ENCODE data around the gene GCN1.
A peak's percentile ranks its signal among the peaks of the same experiment; 100 is the strongest.

GCN1 gene

DNA sequence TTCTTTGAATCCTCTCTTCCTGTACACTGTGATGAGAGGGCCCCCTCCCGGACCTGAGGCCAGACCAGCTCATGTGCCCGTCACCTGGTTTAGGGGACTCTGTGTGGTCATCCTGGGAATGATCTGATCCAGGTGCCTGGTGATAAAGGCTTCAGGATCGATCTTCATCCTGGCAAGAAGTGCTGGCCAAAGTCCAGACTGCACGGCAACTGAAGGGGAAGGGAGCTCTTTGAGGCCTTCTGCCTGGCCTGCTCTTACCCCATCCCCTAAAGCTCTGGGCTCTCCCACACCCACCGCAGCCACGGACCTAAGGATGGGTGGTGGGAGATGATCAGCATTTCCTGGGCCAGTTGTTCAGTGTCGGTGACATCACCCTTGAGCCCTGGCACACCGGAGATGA, 31.8 kb downstream of the GCN1 start:
- no peak for FAIRE-seq
- no peak for DNase-seq (ENCODE audit: insufficient read length)
- no peak; the same call in 1 of the 2 replicates for TF ChIP-seq POLR2AphosphoS5 (IDR thresholded peaks at IDR 0.05; ENCODE audit: low read depth, low read length)
- TF ChIP-seq TAF1 (IDR thresholded peaks at IDR 0.05; ENCODE audit: borderline replicate concordance, low read depth, low read length) = no peak
- no peak for TF ChIP-seq POLR2A (IDR thresholded peaks at IDR 0.05; ENCODE audit: low read depth, low read length)

DNA sequence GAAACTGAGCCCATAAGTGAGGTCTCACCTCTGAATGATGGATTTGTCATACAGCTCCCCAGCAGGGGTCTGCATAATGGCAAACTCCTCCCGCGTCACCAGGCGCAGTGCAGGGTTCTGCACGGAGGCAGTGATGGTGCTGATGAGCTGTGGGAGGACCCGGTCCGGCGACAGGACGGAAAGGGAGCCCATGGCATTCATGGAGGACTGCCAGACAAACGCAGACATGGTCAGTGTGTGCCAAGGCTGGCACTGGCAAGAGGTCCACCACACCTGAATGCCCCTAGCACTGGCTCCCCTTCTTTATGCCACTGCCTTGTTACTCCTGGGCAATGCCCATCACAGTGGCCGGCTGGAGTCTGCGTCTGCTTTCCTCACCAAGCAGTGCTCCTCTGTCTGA, 32.7 kb downstream of the GCN1 start:
- FAIRE-seq (no peak), DNase-seq (ENCODE audit: insufficient read length) (no peak)
- TF ChIP-seq POLR2AphosphoS5 (IDR thresholded peaks at IDR 0.05; ENCODE audit: low read depth, low read length) (no peak), TAF1 (IDR thresholded peaks at IDR 0.05; ENCODE audit: borderline replicate concordance, low read depth, low read length) (no peak), POLR2A (IDR thresholded peaks at IDR 0.05; ENCODE audit: low read depth, low read length) (no peak)

DNA sequence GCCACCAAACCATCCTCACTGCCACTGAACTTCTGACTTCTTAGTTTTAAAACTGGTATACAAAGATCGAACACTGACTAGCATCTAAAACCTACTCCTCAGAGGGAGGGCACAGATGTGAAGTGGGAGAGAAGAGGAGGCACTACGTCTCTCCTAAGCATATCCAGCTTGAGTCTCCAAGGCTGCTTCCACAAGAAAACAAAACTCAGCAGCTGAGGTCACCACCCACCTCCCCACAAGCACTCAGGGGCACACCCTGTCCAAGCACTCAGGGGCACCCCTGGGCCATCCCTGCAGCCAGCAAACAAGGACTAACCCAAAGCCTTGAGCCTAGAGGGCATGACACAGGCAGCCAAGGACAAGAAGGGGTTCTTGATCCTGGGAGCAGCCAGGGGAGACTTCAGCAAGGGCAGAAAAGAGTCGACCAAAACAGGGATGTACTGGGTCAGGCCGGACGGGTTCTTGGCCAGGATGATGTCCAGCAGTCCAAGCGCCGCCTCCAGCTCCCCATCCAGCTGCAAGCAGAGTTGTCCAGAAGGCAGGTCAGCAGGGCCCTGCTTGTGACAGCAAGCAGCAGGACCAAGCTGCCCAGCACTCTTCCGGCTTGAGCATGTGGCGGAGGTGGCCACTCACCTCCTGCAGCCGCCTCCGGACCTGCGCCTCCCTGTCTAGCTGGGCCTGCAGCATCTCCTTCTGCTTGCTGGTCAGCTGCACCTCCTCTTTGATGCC, 34.8 kb downstream of the GCN1 start:
- no peak for FAIRE-seq
- TF ChIP-seq POLR2AphosphoS5 (IDR thresholded peaks at IDR 0.05; ENCODE audit: low read depth, low read length) = no peak
- no peak for TF ChIP-seq TAF1 (IDR thresholded peaks at IDR 0.05; ENCODE audit: borderline replicate concordance, low read depth, low read length)
- no peak for TF ChIP-seq POLR2A (IDR thresholded peaks at IDR 0.05; ENCODE audit: low read depth, low read length)

DNA sequence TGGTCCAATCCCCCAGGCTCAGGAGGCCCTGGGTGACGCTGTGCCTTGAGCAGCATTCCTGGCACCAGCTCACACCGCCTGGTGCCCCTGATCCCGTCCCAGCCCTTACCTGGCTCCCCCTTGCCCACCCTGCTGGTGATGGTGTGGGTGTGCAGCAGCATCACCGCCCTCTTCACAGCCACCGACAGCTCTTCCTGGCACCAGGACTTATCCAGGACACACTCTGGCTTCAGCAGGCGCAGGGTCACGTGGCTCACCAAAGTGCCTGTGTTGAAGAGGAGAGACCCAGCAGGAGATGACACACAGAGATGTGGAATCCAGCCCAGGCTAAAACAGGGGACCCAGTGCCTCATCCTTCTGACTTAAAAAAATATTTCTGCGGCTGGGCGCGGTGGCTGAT, 36.2 kb downstream of the GCN1 start:
- DNase-seq (ENCODE audit: insufficient read length) (no peak), FAIRE-seq (no peak)
- no peak for TF ChIP-seq POLR2A (IDR thresholded peaks at IDR 0.05; ENCODE audit: low read depth, low read length)
- TF ChIP-seq TAF1 (IDR thresholded peaks at IDR 0.05; ENCODE audit: borderline replicate concordance, low read depth, low read length) = no peak
- TF ChIP-seq POLR2AphosphoS5 (IDR thresholded peaks at IDR 0.05; ENCODE audit: low read depth, low read length) = no peak

More for the DNA sequence above, 34.8 kb downstream of the GCN1 start:
- no peak for DNase-seq (ENCODE audit: insufficient read length)

DNA sequence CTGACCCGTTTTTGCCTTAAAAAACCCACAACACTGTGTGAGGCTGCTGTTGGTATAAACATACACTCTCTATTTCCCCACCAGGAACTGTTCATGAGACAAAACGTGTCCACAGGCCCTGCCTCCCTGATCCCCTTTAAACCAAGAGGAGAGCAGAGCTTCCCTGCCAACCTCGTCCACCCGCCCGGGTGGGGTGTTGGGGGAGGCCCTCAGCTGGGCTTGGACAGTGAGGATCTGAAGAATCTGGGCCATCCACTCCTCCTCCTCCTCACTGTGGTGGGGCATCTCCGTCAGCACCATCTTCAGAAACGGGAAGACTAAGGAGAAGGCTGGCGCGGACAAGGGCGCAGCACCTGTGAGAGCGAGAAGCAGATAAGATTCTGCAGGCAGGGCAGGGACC, 36.8 kb downstream of the GCN1 start:
- no peak for DNase-seq (ENCODE audit: insufficient read length)
- FAIRE-seq = no peak
- TF ChIP-seq POLR2A (IDR thresholded peaks at IDR 0.05; ENCODE audit: low read depth, low read length) = no peak
- TF ChIP-seq TAF1 (IDR thresholded peaks at IDR 0.05; ENCODE audit: borderline replicate concordance, low read depth, low read length) = no peak
- no peak for TF ChIP-seq POLR2AphosphoS5 (IDR thresholded peaks at IDR 0.05; ENCODE audit: low read depth, low read length)

DNA sequence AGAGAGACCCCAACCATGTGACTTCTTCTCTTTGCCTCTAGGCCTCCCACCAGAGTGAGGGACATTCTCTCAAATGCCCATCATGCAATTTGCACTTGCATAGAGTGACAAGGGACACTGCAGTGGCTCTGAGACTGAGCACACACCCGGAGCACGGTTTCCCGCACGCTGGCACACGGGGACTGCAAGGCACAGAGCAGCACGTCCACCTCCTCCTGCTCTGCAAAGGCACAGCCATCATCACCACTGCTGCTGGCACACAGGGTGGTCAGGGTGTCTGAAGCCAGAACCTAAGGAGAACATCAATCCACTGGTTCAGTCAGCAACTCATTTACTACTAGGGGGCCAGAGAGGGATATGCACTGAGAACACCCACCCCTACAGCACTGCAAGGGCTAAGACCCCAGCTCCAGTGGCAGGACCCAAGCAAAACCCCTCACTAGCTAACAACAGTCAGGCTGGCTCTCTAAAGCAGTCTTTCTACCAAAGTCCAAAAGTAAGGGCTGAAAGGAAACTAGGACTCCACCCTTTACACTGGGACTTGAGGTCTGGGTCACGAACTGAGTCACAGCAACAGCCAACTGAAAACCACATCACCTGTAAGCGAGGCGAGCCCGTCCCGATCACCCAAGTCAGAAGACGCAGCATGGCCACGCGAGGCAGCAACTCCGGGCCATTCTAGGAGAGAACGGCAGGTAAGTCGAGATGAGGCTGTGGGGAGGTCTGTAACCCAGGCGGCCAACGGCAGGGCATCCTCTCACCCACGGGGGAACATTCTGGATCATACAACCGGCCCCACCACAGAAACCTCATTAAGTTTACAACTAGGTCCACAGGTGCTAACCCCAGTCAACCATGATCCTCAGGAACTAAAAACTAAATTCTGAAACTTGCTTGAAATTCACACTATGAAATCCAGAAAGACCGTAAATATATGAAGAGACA, 37.9 kb downstream of the GCN1 start:
- DNase-seq (ENCODE audit: insufficient read length) (no peak), FAIRE-seq (no peak)
- TF ChIP-seq POLR2A (IDR thresholded peaks at IDR 0.05; ENCODE audit: low read depth, low read length) (no peak), POLR2AphosphoS5 (IDR thresholded peaks at IDR 0.05; ENCODE audit: low read depth, low read length) (0 out of 2 replicates have a peak, but pooled peaks have one; percentile 32)

DNA sequence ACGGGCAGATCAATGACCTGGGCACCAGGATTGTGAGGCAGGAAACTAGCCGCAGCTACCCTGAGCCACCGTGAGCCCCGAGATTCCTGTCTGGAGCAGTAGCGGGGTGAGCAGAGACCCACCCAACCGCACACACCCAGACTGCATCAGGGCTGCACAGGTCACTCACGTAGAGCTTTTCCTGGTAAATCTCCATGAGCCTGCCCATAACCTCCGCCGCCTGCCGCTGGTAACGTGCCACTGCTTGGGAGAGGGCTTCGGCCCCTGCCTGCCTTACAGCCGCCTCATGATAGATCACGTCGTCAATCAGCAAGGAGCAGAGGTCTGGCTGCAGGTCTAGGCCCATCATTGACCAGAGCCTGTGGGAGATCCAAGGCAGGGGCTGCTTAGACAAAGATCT, 39.4 kb downstream of the GCN1 start:
- TF ChIP-seq TAF1 (IDR thresholded peaks at IDR 0.05; ENCODE audit: borderline replicate concordance, low read depth, low read length) (no peak), POLR2AphosphoS5 (IDR thresholded peaks at IDR 0.05; ENCODE audit: low read depth, low read length) (0 out of 2 replicates have a peak, but pooled peaks have one; percentile 12)
- DNase-seq (ENCODE audit: insufficient read length) = no peak
- no peak for FAIRE-seq

DNA sequence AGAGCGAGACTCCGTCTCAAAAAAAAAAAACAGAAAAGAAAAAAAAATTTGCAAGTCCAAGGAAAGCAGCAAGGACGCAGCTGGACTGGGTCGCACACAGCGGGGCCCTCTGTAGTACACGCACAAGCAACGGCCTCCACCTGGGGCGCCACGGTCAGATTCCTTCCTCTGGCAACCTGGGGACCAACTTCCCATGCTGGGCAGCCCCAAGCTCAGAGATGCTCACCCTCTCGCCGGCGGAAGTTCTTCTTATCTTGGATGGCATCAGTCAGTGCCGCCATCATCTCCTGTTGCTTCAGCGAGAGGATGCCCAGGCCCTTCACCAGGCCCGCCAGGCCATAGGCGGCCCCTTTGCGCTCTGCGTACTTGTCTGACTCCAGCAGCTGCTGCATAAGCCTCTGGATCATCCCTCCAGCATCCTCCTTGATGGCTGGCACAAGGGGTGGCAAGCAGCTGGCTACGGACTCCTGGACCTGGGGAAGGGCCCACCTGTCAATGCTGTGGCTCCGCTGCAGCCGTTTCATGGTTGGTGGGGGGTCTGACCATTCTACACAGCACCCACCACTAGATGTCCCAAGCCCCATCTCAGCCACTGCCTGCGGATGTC, 43.5 kb downstream of the GCN1 start:
- no peak for DNase-seq (ENCODE audit: insufficient read length)
- TF ChIP-seq POLR2A (IDR thresholded peaks at IDR 0.05; ENCODE audit: low read depth, low read length) (no peak), TAF1 (IDR thresholded peaks at IDR 0.05; ENCODE audit: borderline replicate concordance, low read depth, low read length) (no peak), POLR2AphosphoS5 (IDR thresholded peaks at IDR 0.05; ENCODE audit: low read depth, low read length) (no peak)
- no peak for FAIRE-seq

DNA sequence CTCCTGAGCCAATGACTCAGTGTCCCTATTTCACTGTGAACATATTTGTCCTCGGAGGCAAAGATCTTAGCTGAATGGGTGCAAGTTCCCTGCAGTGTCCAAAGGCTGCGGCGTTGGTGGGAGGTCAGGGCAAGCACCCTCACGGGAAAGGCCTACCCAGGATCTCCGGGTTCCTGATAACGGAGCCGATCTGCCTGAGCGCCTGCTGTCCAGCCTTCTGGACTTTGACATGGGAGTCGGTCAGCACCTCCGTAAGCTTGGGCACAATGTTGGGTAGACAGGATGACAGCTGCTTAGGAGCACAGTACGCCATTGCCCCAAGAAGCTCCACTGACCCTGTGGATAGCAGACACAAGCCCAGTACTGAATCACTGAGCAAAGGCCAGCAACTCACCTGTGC, 46.5 kb downstream of the GCN1 start:
- DNase-seq (ENCODE audit: insufficient read length) = no peak
- FAIRE-seq = no peak
- no peak for TF ChIP-seq POLR2AphosphoS5 (IDR thresholded peaks at IDR 0.05; ENCODE audit: low read depth, low read length)
- TF ChIP-seq POLR2A (IDR thresholded peaks at IDR 0.05; ENCODE audit: low read depth, low read length) = no peak
- TF ChIP-seq TAF1 (IDR thresholded peaks at IDR 0.05; ENCODE audit: borderline replicate concordance, low read depth, low read length) = no peak

DNA sequence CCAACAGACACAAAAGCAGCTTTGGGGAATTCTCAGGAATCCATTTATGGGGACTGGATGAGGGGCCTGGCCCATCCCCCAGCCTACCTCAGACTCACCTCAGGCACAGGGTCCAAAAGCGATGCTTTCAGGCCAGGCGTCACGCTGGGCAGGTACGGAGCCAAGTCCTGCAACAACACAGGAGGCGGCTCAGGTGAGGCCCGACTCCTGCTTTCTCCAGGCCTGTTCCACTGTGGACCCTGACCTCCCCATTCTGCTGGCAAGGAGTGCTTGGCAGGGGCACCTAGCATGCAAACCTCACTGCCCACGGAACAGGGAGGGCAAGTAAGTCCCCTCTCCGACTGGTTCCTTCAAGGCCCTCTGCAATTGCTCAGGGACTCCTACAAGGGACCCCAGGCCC, 49.4 kb downstream of the GCN1 start:
- DNase-seq (ENCODE audit: insufficient read length) (no peak), FAIRE-seq (no peak)
- no peak for TF ChIP-seq POLR2A (IDR thresholded peaks at IDR 0.05; ENCODE audit: low read depth, low read length)
- TF ChIP-seq TAF1 (IDR thresholded peaks at IDR 0.05; ENCODE audit: borderline replicate concordance, low read depth, low read length) = no peak
- TF ChIP-seq POLR2AphosphoS5 (IDR thresholded peaks at IDR 0.05; ENCODE audit: low read depth, low read length) = no peak; the same call in 1 of the 2 replicates

DNA sequence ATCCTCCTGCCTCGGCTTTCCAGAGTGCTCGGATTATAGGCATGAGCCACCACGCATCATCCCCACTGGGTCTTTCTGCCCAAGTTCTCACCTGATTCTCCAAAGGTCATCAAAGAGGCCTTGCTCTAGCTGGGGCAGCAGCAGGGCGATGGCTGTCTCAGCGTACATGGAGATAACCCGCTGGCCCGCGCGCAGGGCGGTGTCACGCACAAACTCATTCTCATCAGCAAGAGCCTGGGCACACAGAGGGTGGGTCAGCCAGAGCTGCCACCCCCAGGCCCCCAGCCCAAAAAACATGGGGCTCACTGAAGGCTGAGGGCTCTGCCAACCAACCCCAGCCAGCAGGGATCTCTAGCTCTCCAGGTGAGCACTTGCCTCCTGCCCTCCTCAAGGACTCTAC, 50.3 kb downstream of the GCN1 start:
- FAIRE-seq (no peak), DNase-seq (ENCODE audit: insufficient read length) (no peak)
- TF ChIP-seq POLR2A (IDR thresholded peaks at IDR 0.05; ENCODE audit: low read depth, low read length) (no peak), POLR2AphosphoS5 (IDR thresholded peaks at IDR 0.05; ENCODE audit: low read depth, low read length) (no peak), TAF1 (IDR thresholded peaks at IDR 0.05; ENCODE audit: borderline replicate concordance, low read depth, low read length) (no peak)

All from GM12892 (cell line).